ENCODE results near the gene PSORS1C2.
A peak's percentile ranks its signal among the peaks of the same experiment; 100 is the strongest.

PSORS1C2 gene

DNA sequence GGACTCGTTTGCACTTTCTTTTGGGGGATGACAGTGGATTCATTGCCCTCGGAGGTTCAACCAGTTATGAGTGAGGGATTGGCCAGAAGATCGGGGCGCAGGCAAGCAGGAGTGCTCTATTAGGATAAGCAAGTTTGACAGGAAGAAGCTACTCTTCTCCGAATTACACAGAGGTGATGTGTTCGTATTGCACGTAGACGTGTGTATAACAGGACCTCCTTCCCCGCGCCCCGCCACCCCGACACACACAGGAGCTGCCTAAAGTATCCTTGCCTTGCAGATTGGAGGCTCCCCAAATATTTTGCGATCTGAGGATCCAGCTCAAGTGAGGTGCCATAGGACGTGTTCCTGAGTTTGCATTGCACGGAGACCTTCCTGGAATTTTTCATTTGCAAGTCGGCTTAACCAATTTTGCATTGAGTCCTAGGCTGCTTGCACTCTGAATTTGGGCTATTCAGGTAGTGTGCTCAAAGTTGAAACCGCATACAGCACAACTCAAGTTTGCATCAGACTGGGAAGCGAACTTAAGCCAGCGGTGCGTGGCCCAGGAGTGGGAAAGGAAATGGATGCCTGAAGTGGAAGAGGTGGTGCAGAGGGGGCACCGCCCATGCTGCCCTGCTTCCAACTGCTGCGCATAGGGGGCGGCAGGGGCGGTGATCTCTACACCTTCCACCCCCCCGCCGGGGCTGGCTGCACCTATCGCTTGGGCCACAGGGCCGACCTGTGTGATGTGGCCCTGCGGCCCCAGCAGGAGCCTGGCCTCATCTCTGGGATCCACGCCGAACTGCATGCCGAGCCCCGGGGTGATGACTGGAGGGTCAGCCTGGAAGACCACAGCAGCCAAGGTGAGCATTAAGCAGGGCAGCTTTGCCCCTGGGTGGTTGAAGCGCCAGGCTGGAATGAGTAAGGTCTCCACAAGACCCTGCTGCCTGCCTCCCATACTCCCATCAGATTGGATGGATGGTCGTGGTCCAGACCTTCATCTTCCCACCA is 20.3 kb upstream of the PSORS1C2 start:
- H3K4me3 ChIP-seq (replicated peaks; ENCODE audit: low read depth, low read length), result peak overlapping the region; percentile 76
- TF ChIP-seq, protein P1, sequence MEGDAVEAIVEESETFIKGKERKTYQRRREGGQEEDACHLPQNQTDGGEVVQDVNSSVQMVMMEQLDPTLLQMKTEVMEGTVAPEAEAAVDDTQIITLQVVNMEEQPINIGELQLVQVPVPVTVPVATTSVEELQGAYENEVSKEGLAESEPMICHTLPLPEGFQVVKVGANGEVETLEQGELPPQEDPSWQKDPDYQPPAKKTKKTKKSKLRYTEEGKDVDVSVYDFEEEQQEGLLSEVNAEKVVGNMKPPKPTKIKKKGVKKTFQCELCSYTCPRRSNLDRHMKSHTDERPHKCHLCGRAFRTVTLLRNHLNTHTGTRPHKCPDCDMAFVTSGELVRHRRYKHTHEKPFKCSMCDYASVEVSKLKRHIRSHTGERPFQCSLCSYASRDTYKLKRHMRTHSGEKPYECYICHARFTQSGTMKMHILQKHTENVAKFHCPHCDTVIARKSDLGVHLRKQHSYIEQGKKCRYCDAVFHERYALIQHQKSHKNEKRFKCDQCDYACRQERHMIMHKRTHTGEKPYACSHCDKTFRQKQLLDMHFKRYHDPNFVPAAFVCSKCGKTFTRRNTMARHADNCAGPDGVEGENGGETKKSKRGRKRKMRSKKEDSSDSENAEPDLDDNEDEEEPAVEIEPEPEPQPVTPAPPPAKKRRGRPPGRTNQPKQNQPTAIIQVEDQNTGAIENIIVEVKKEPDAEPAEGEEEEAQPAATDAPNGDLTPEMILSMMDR (IDR thresholded peaks at IDR 0.05; ENCODE audit: low read depth, low read length, missing control alignments), result no peak
- no peak for DNase-seq (ENCODE audit: extremely low read depth, low read depth)

DNA sequence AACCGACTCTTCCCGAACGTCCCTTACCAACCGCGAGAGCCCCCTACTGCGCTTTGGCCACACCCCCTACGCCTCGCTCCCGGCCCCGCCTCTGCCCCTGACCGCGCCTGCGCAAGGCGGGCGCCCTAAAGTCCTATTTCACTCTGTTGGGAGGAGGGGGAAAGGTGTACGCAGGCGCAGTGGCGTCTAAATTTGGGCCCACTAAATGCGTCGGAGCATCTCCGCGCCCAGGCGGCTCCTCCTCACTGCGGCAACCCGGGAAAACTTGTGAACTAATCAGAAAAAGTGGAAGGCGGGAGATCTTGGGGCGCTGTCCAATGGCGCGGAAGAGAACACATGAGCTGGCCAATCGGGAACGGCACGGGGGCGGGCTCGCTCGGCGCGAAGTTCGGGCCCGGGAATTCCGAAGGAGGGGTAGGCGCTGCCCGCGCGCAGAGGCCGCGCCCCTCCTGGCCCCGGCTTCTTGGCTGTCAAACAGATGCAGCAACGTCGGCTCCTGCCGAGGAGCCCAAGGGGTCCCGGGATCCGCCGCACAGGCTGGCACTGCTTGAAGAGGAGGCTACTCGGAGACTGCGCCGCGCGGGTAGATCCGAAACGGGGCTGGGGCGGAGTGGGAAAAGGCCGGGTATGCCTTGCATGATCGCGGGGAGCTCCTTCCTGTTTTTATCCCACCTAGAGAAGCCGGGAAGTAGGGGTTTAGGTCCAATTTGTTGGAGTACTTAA is 19.4 kb upstream of the PSORS1C2 start, which contains the start of gene TCF19:
TCF19 (plus strand) TSS at position 450 of the 723 bp plus-strand sequence. CDS start 881 bp downstream, outside the sequence.
- TF ChIP-seq, protein P1 (IDR thresholded peaks at IDR 0.05; ENCODE audit: low read depth, low read length, missing control alignments), result no peak
- peak within 1 kb of the TSS; percentile 76 for H3K4me3 ChIP-seq (replicated peaks; ENCODE audit: low read depth, low read length)
- DNase-seq (ENCODE audit: extremely low read depth, low read depth), result peak; percentile 99

DNA sequence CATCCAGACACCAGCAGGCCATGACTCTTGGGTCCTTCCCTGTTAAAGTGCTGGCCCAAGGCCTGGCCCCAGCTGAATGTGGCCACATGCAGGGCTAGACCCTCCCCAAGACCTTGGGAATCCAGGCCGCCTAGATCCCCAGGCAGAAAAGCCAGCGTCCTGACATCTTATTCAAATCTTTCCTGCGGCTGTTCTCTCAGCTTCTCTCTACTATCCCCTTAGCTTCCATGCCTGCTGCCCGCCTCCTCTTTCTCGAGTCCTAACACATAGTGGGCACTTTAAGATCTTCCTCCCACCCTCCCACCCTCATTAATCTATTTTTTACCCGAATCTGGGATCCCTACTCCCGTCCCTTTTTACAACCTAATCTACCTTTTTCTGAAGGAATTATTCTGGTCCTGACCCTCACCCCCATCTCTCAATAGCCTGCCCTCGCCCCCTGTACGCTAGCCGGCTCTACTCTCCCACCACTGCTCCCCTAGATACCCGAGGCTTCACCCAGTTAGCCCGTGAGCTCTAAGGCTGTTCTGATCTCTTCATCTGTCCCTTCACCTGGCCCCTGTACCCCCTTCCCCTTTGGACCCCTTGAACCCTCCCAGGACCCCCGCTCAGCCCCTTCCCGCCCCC is 18.8 kb upstream of the PSORS1C2 start, which contains the start of gene CCHCR1:
CCHCR1 (minus strand) TSS at position 290 of the 627 bp plus-strand sequence; CDS start at position 88, 202 bp downstream.
- DNase-seq (ENCODE audit: extremely low read depth, low read depth), result no peak
- H3K4me3 ChIP-seq (replicated peaks; ENCODE audit: low read depth, low read length), result peak within 1 kb of the TSS; percentile 76
- TF ChIP-seq, protein P1 (IDR thresholded peaks at IDR 0.05; ENCODE audit: low read depth, low read length, missing control alignments), result no peak

DNA sequence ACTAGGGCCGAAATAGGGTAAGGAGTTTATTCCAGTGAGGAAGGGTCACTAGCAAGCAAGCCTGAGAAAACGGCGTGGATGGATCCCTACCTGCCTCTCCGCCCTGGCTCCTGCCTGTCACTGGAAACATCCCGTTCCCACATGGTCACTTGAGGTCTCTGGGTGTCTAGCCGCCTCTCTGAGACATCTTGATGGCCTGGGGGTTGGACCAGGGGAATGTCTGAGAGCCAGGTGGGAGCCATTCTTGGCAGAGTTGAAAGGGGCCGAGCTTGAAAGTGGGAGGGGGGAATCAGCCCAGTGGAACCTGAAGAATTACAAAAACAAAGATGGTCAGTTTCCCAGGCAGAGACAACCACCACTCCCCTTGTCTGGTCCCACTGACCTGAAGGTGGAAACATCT is 17.8 kb upstream of the PSORS1C2 start:
- TF ChIP-seq, protein P1 (IDR thresholded peaks at IDR 0.05; ENCODE audit: low read depth, low read length, missing control alignments), result no peak

DNA sequence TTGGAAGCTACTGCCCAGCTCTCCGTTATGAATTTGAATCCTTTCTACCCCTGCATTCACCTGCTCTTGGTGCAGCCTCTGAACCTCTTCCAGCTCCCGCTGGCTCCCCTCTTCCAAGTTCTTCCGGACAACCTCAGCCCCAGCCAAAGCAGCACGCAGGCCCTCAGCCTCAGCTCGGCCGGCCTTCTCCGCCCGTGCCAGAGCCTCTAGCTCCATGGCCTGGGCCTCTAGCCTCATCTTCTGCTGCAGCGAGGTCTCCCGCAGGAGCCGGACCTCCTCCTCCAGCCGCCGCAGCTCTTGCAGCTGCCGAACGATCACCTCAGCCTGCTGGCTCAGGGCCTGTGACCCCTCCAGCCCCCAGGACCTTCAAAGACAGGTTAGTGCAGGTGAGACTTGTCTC is 15.6 kb upstream of the PSORS1C2 start:
- no peak overlapping the region for H3K4me3 ChIP-seq (replicated peaks; ENCODE audit: low read depth, low read length)
- TF ChIP-seq, protein P1 (IDR thresholded peaks at IDR 0.05; ENCODE audit: low read depth, low read length, missing control alignments), result no peak
- no peak for DNase-seq (ENCODE audit: extremely low read depth, low read depth)

More for the DNA sequence above, 17.8 kb upstream of the PSORS1C2 start:
- no peak overlapping the region for H3K4me3 ChIP-seq (replicated peaks; ENCODE audit: low read depth, low read length)
- DNase-seq (ENCODE audit: extremely low read depth, low read depth), result no peak

DNA sequence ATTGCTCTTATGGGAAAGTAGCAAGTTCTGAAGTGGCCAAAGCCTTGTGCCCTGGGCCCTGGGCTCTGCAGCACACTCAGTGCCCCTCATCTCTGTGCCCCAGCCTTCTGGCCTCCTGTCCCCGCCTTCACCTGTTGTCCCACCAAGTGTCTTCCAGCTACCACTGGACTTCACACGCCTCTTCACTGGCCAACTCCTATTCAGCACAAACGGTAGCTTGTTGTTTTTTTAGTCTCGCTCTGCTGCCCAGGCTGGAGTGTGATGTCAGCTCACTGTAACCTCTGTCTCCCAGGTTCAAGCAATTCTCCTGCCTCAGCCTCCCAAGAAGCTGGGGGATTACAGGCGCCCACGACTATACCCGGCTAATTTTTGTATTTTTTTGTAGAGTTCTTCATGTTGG is 13.9 kb upstream of the PSORS1C2 start:
- DNase-seq (ENCODE audit: extremely low read depth, low read depth), result no peak
- H3K4me3 ChIP-seq (replicated peaks; ENCODE audit: low read depth, low read length), result no peak overlapping the region
- TF ChIP-seq, protein P1 (IDR thresholded peaks at IDR 0.05; ENCODE audit: low read depth, low read length, missing control alignments), result no peak
